SK-N-SH treated with all-trans-retinoic acid at 6 μM for 48 hours (cell line): ENCODE results near the gene TXK.

ENCODE experiments used
- CSDC2 ChIP-seq: fragments of 250-450 bp; sonication (Bioruptor Pico); IDR thresholded peaks from 2 replicates; pipeline ENCODE4 v1.5.0; 2020; ENCODE audit warnings: mild to moderate bottlenecking, moderate library complexity
- ESRRG ChIP-seq: fragments of 250-450 bp; sonication (Bioruptor Pico); IDR thresholded peaks from 2 replicates; pipeline ENCODE4 v1.6.1; 2021; ENCODE audit warnings: mild to moderate bottlenecking
- TOX ChIP-seq: fragments of 250-450 bp; sonication (Bioruptor Pico); IDR thresholded peaks from 2 replicates; pipeline ENCODE4 v1.8.0; 2021; ENCODE audit warnings: mild to moderate bottlenecking, moderate library complexity, borderline replicate concordance
- ZFP30 ChIP-seq: fragments of 450-650 bp; formaldehyde crosslinking; IDR thresholded peaks from 2 replicates; pipeline ENCODE4 v1.5.0; 2022; ENCODE audit warnings: mild to moderate bottlenecking, moderate library complexity
- TF ChIP-seq, protein P1 (sequence below): fragments of 250-450 bp; sonication (Bioruptor Pico); IDR thresholded peaks from 2 replicates; pipeline ENCODE4 v1.5.1; 2020; ENCODE audit warnings: low read depth, mild to moderate bottlenecking, moderate library complexity
- TF ChIP-seq, protein P2 (sequence below): fragments of 250-450 bp; sonication (Bioruptor Pico); IDR thresholded peaks from 2 replicates; pipeline ENCODE4 v1.8.0; 2021; ENCODE audit warnings: low read depth, mild to moderate bottlenecking, moderate library complexity, borderline replicate concordance
- TF ChIP-seq, protein P3 (sequence below): fragments of 250-450 bp; sonication (Bioruptor Pico); IDR thresholded peaks from 2 replicates; pipeline ENCODE4 v1.5.1; 2021; ENCODE audit warnings: mild to moderate bottlenecking, moderate library complexity
- TF ChIP-seq, protein P4 (sequence below): fragments of 250-450 bp; sonication (Bioruptor Pico); IDR thresholded peaks from 2 replicates; pipeline ENCODE4 v1.8.0; 2020; ENCODE audit warnings: mild to moderate bottlenecking, moderate library complexity, borderline replicate concordance

DNA sequence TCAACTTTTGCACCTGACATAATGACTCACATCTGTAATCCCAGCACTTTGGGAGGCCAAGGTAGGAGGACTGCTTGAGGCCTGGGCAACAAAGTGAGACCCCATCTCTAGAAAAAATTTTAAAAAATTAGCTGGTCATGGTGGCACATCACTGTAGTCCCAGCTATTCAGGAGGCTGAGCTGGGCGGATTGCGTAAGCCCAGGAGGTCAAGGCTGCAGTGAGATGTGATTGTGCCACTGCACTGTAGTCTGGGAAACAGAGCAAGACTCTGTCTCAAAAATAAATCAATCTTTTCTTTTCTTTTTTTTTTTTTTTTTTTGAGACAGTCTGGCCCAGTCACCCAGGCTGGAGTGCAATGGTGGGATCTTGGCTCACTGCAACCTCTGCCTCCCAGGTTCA is 65.0 kb downstream of the TXK start:
- TF ChIP-seq, protein P1, sequence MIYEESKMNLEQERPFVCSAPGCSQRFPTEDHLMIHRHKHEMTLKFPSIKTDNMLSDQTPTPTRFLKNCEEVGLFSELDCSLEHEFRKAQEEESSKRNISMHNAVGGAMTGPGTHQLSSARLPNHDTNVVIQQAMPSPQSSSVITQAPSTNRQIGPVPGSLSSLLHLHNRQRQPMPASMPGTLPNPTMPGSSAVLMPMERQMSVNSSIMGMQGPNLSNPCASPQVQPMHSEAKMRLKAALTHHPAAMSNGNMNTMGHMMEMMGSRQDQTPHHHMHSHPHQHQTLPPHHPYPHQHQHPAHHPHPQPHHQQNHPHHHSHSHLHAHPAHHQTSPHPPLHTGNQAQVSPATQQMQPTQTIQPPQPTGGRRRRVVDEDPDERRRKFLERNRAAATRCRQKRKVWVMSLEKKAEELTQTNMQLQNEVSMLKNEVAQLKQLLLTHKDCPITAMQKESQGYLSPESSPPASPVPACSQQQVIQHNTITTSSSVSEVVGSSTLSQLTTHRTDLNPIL (CRISPR knock-in tag): no peak
- TF ChIP-seq ZFP30 (CRISPR knock-in tag) (no peak), CSDC2 (CRISPR knock-in tag) (no peak), TOX (CRISPR knock-in tag) (no peak), ESRRG (no peak)
- TF ChIP-seq, protein P2, sequence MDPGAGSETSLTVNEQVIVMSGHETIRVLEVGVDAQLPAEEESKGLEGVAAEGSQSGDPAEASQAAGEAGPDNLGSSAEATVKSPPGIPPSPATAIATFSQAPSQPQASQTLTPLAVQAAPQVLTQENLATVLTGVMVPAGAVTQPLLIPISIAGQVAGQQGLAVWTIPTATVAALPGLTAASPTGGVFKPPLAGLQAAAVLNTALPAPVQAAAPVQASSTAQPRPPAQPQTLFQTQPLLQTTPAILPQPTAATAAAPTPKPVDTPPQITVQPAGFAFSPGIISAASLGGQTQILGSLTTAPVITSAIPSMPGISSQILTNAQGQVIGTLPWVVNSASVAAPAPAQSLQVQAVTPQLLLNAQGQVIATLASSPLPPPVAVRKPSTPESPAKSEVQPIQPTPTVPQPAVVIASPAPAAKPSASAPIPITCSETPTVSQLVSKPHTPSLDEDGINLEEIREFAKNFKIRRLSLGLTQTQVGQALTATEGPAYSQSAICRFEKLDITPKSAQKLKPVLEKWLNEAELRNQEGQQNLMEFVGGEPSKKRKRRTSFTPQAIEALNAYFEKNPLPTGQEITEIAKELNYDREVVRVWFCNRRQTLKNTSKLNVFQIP (CRISPR knock-in tag): no peak
- TF ChIP-seq, protein P3, sequence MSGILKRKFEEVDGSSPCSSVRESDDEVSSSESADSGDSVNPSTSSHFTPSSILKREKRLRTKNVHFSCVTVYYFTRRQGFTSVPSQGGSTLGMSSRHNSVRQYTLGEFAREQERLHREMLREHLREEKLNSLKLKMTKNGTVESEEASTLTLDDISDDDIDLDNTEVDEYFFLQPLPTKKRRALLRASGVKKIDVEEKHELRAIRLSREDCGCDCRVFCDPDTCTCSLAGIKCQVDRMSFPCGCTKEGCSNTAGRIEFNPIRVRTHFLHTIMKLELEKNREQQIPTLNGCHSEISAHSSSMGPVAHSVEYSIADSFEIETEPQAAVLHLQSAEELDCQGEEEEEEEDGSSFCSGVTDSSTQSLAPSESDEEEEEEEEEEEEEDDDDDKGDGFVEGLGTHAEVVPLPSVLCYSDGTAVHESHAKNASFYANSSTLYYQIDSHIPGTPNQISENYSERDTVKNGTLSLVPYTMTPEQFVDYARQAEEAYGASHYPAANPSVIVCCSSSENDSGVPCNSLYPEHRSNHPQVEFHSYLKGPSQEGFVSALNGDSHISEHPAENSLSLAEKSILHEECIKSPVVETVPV (CRISPR knock-in tag): no peak
- TF ChIP-seq, protein P4, sequence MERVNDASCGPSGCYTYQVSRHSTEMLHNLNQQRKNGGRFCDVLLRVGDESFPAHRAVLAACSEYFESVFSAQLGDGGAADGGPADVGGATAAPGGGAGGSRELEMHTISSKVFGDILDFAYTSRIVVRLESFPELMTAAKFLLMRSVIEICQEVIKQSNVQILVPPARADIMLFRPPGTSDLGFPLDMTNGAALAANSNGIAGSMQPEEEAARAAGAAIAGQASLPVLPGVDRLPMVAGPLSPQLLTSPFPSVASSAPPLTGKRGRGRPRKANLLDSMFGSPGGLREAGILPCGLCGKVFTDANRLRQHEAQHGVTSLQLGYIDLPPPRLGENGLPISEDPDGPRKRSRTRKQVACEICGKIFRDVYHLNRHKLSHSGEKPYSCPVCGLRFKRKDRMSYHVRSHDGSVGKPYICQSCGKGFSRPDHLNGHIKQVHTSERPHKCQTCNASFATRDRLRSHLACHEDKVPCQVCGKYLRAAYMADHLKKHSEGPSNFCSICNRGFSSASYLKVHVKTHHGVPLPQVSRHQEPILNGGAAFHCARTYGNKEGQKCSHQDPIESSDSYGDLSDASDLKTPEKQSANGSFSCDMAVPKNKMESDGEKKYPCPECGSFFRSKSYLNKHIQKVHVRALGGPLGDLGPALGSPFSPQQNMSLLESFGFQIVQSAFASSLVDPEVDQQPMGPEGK: no peak
